GM12878 (cell line): ENCODE data around the gene OR5B3. TPM values are rescaled to one million over a fixed set of nuclear protein-coding genes. Genes with fewer than 3 reads are reported as not detected.

Source experiments
- ATAC-seq: fragments of 200-7000 bp; cut with Tn5 transposase; 3 replicates; pipeline ENCODE4 v1.9.1; 2020; ENCODE audit warnings: mild to moderate bottlenecking, moderate library complexity
- BruUV-seq: library from RNA; stranded (reverse); fragments of 400-500 nt; replicated peaks from 2 replicates; lab custom pipeline; 2021; lab: Mats Ljungman, UMichigan
- CTCF ChIA-PET: fragments of 300-600 bp; sonication (Branson Sonifier 250); formaldehyde crosslinking; extraction: SDS; loops from one replicate; lab custom pipeline; 2021; ENCODE audit warnings: inconsistent platforms; lab: Yijun Ruan, JAX
- POLR2A ChIA-PET: fragments of 350-600 bp; formaldehyde crosslinking; extraction: SDS; loops from one replicate; lab custom pipeline; 2021; ENCODE audit warnings: inconsistent platforms; lab: Charles Lee
- RAD21 ChIA-PET: fragments of 300-600 bp; sonication (Branson Sonifier 250); formaldehyde crosslinking; loops from one replicate; lab custom pipeline; 2023; ENCODE audit warnings: antibody characterized with exemption; ENCODE audit not compliant: unreplicated experiment; lab: Charles Lee
- SMC1A ChIA-PET: fragments of 300-600 bp; sonication (Branson Sonifier 250); formaldehyde crosslinking; loops from one replicate; lab custom pipeline; 2023; ENCODE audit not compliant: unreplicated experiment, uncharacterized antibody; lab: Charles Lee
- DNase-seq: peaks from one replicate; pipeline ENCODE4 v3.0.0-alpha.2; 2011; ENCODE audit warnings: low read depth, low spot score
- FAIRE-seq: peaks from 3 replicates; lab custom pipeline; 2011; peaks lifted over from hg19 to GRCh38; lab: Jason Lieb, UNC
- H2AFZ ChIP-seq: 2 replicates; pipeline ENCODE4 v1.6.0; 2011; ENCODE audit warnings: low read depth, low read length, control low read depth; ENCODE audit not compliant: control insufficient read depth
- H3K27ac ChIP-seq: 2 replicates; pipeline ENCODE4 v1.5.1; 2011; ENCODE audit warnings: control low read depth; ENCODE audit not compliant: control insufficient read depth, insufficient read depth
- H3K27me3 ChIP-seq, 2 experiments: replicated peaks in 1 of 2; 2 replicates each; pipeline versions ENCODE4 v1.6.0 to v1.6.1; 2011; ENCODE audit warnings: low read length in 1 of 2; ENCODE audit not compliant: control insufficient read depth in 2 of 2, insufficient read depth in 2 of 2
- H3K36me3 ChIP-seq, 2 experiments: 2 replicates each; pipeline ENCODE4 v1.5.1; 2011; ENCODE audit warnings: low read length in 1 of 2; ENCODE audit not compliant: control insufficient read depth in 2 of 2, insufficient read depth in 2 of 2
- H3K4me1 ChIP-seq: 2 replicates; pipeline ENCODE4 v1.6.1; 2011; ENCODE audit warnings: mild to moderate bottlenecking, low read length, moderate library complexity, mixed read lengths; ENCODE audit not compliant: control insufficient read depth, insufficient read depth
- H3K4me2 ChIP-seq: 2 replicates; pipeline ENCODE4 v1.6.0; 2011; ENCODE audit warnings: control low read depth; ENCODE audit not compliant: control insufficient read depth, insufficient read depth
- H3K4me3 ChIP-seq: fragments of 200-600 bp; sonication (generic); 2 replicates; pipeline ENCODE4 v1.5.1; 2016
- H3K79me2 ChIP-seq: 2 replicates; pipeline ENCODE4 v1.6.0; 2011; ENCODE audit warnings: low read length; ENCODE audit not compliant: control insufficient read depth, insufficient read depth
- H3K9ac ChIP-seq: 2 replicates; pipeline ENCODE4 v1.8.0; 2011; ENCODE audit warnings: low read length, control low read depth, mixed read lengths; ENCODE audit not compliant: control insufficient read depth, insufficient read depth
- H3K9me3 ChIP-seq: replicated peaks from 3 replicates; pipeline ENCODE4 v1.5.1; 2011; ENCODE audit warnings: mild to moderate bottlenecking, low read length; ENCODE audit not compliant: control insufficient read depth, insufficient read depth
- H4K20me1 ChIP-seq: 2 replicates; pipeline ENCODE4 v1.6.0; 2011; ENCODE audit not compliant: control insufficient read depth, insufficient read depth
- EGR1 ChIP-seq, 2 experiments: IDR thresholded peaks; 1 replicate in 1 of 2; 2 replicates in 1 of 2; pipeline ENCODE4 v1.6.1; 2011 to 2012; ENCODE audit warnings: low read depth in 2 of 2, low read length in 2 of 2, borderline replicate concordance in 1 of 2, mild to moderate bottlenecking in 1 of 2, moderate library complexity in 1 of 2
- IKZF1 ChIP-seq: fragments of 450-650 bp; conservative IDR thresholded peaks from 2 replicates; pipeline ENCODE4 v1.6.1; 2017; ENCODE audit warnings: antibody characterized with exemption, mild to moderate bottlenecking
- JUND ChIP-seq: IDR thresholded peaks from 2 replicates; pipeline ENCODE4 v1.6.1; 2012; ENCODE audit warnings: low read depth, mild to moderate bottlenecking, low read length, improper control_type of control experiment, moderate library complexity
- KDM1A ChIP-seq: fragments of 200-600 bp; sonication (generic); IDR thresholded peaks from 2 replicates; pipeline ENCODE4 v1.6.1; 2016; ENCODE audit warnings: borderline replicate concordance
- NR2C2 ChIP-seq: IDR thresholded peaks from 2 replicates; pipeline ENCODE4 v1.6.1; 2011; ENCODE audit warnings: borderline replicate concordance, low read depth; ENCODE audit not compliant: control insufficient read depth, insufficient read length
- PAX8 ChIP-seq: fragments of 450-650 bp; IDR thresholded peaks from 2 replicates; pipeline ENCODE4 v1.6.1; 2017; ENCODE audit warnings: mild to moderate bottlenecking, moderate library complexity
- SPI1 ChIP-seq: IDR thresholded peaks from 2 replicates; pipeline ENCODE4 v1.6.1; 2011; ENCODE audit warnings: low read depth, mild to moderate bottlenecking, low read length, moderate library complexity, borderline replicate concordance; ENCODE audit not compliant: insufficient read depth
- TARDBP ChIP-seq: IDR thresholded peaks from 2 replicates; pipeline ENCODE4 v1.6.1; 2016; ENCODE audit warnings: borderline replicate concordance
- ZNF384 ChIP-seq: IDR thresholded peaks from 2 replicates; pipeline ENCODE4 v1.6.1; 2012; ENCODE audit warnings: low read depth, mild to moderate bottlenecking, low read length, improper control_type of control experiment, borderline replicate concordance
- WGBS: methylation state at CpG from one replicate; pipeline ENCODE4 v1.1.6; 2016; ENCODE audit warnings: low lambda C conversion rate; ENCODE audit not compliant: insufficient replicate concordance, insufficient coverage; ENCODE audit errors: missing lambda C conversion rate; 5-methylcytosine and 5-hydroxymethylcytosine counted together
- in situ Hi-C: fragments of 300-500 bp; cut with MboI; formaldehyde crosslinking; loops from 9 replicates; pipeline ENCODE4 v1.14.3; 2018; ENCODE audit warnings: mixed read lengths
- intact Hi-C: fragments of 100-400 bp; cut with micrococcal nuclease; formaldehyde crosslinking; loops from one replicate; pipeline ENCODE4 v1.14.2; 2022; ENCODE audit not compliant: unreplicated experiment
- polyA plus RNA-seq, 11 experiments: library from polyadenylated mRNA; depleted of rRNA in 4 of 11; unstranded in 6 of 11; stranded (reverse) in 5 of 11; fragments of >200 nt; fragmentation: Nextera tagmentation in 4 of 11; fragmentation: Illumina TruSeq in 1 of 11; extraction: Ambion mirVana in 4 of 11; extraction: Trizol in 1 of 11; gene quantifications; 1 replicate in 1 of 11; 2 replicates in 10 of 11; pipeline versions ENCODE4 v1.2.1 to v1.2.3, GENCODE V29; 2011 to 2016; ENCODE audit warnings: inconsistent platforms in 2 of 11, missing spikeins in 2 of 11, low read depth in 1 of 11
- total RNA-seq, 4 experiments: library from RNA; depleted of rRNA in 3 of 4; stranded (reverse); fragments of >200 nt in 3 of 4; fragmentation: Illumina TruSeq in 1 of 4; extraction: Trizol in 1 of 4; gene quantifications; 2 replicates each; pipeline versions ENCODE4 v1.2.1 to v1.2.3, GENCODE V29; 2013 to 2021
- TF ChIP-seq, protein P1 (sequence below): fragments of 450-650 bp; IDR thresholded peaks from 2 replicates; pipeline ENCODE4 v1.6.1; 2016; ENCODE audit warnings: mild to moderate bottlenecking

The OR5B3 gene
- total and polyA plus RNA-seq, 10 of the 15 experiments (the other 5 are each of a cell fraction or from before 2014, with no cell fraction given): not detected

DNA sequence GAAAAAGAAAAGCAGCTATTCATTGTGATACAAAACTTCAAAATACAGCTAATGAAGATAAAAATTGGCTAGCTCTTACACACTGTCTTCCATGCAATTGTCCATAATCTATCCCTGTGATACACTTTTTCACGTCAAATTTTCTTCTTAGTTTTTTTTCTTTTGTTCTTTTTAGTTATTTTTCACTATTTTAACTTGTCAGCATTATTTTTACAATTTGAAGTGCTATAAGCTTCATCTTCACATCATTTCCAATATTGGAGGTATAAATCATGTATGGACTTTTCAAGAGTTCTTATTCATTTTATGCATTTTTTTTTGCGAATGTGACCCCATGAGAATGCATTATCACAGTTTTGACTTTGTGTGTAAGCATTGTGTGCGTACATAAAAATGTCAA is 51.9 kb downstream of the OR5B3 start:
- in situ Hi-C loops: no loop called here
- FAIRE-seq: no peak

More for the DNA sequence above, 51.9 kb downstream of the OR5B3 start:
- Histone ChIP-seq H3K9me3 (no peaks in the 10 kb centered on the region), H3K79me2 (no peaks in the 10 kb centered on the region), H3K27me3 (no peaks in the 10 kb centered on the region), H3K4me1 (no peaks in the 10 kb centered on the region), H3K4me3 (no peak overlapping the region), H2AFZ (no peak overlapping the region), H3K36me3 (no peaks in the 10 kb centered on the region), H3K9ac (no peak overlapping the region), H4K20me1 (no peaks in the 10 kb centered on the region), H3K27ac (no peak overlapping the region), H3K4me2 (no peak overlapping the region)
- DNase-seq: no peak
- WGBS: 23% methylated on average over 3 of the region's 3 CpGs
- ATAC-seq: no peak
- TF ChIP-seq NR2C2 (no peak), IKZF1 (no peak), TARDBP (no peak), PAX8 (no peak), KDM1A (no peak), JUND (no peak), SPI1 (no peak), ZNF384 (no peak), EGR1 (IDR thresholded peaks at IDR 0.05; ENCODE audit: borderline replicate concordance in 1 of 2, low read depth in 2 of 2, low read length in 2 of 2) (no peak)
- TF ChIP-seq, protein P1, sequence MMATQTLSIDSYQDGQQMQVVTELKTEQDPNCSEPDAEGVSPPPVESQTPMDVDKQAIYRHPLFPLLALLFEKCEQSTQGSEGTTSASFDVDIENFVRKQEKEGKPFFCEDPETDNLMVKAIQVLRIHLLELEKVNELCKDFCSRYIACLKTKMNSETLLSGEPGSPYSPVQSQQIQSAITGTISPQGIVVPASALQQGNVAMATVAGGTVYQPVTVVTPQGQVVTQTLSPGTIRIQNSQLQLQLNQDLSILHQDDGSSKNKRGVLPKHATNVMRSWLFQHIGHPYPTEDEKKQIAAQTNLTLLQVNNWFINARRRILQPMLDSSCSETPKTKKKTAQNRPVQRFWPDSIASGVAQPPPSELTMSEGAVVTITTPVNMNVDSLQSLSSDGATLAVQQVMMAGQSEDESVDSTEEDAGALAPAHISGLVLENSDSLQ: no peak
- ChIA-PET SMC1A (interaction anchor here (0.7 to 0.8 kb wide), 2 partner anchors 18 to 255 kb away, joined by 3 read pairs; no protein-coding TSS in a partner anchor), RAD21 (no interaction called here), POLR2A (no interaction called here), CTCF (interaction anchor here (0.8 kb wide), 1 partner anchor 275 kb away, joined by 3 read pairs; no protein-coding TSS in a partner anchor)
- no TSS peak for BruUV-seq
- intact Hi-C loops: no loop called here

Other genes with a start within 250 kb of the OR5B3 start
Only the 7 nearest of the 12 such genes appear.
- gene OR10W1, start 138.6 kb downstream of the OR5B3 start, total RNA-seq (2014; rRNA removed): not detected in 2 replicates
- not detected in 2 replicates for gene OR10W1, start 138.6 kb downstream of the OR5B3 start, total RNA-seq (2014; rRNA removed; fragmentation: Illumina TruSeq; extraction: Trizol)
- not detected in 2 replicates for gene OR10W1, start 138.6 kb downstream of the OR5B3 start, total RNA-seq (2021)
- gene OR10W1, start 138.6 kb downstream of the OR5B3 start, polyA plus RNA-seq (2011; rRNA removed): not detected in 2 replicates
- not detected in 2 replicates for gene OR10W1, start 138.6 kb downstream of the OR5B3 start, polyA plus RNA-seq (2014; fragmentation: Illumina TruSeq; extraction: Trizol)
- not detected for gene OR10W1, start 138.6 kb downstream of the OR5B3 start, polyA plus RNA-seq (2014; fragmentation: Nextera tagmentation; extraction: Ambion mirVana)
- not detected in 2 replicates for gene OR10W1, start 138.6 kb downstream of the OR5B3 start, polyA plus RNA-seq (2014; rRNA removed)
- not detected for gene OR10W1, start 138.6 kb downstream of the OR5B3 start, polyA plus RNA-seq (2016; fragmentation: Nextera tagmentation; extraction: Ambion mirVana)
- gene OR5B17, start 47.8 kb downstream of the OR5B3 start, total RNA-seq (2014; rRNA removed): not detected in 2 replicates
- gene OR5B17, start 47.8 kb downstream of the OR5B3 start, total RNA-seq (2014; rRNA removed; fragmentation: Illumina TruSeq; extraction: Trizol): not detected in 2 replicates
- gene OR5B17, start 47.8 kb downstream of the OR5B3 start, total RNA-seq (2021): not detected in 2 replicates
- not detected in 2 replicates for gene OR5B17, start 47.8 kb downstream of the OR5B3 start, polyA plus RNA-seq (2011; rRNA removed)
- gene OR5B17, start 47.8 kb downstream of the OR5B3 start, polyA plus RNA-seq (2014; fragmentation: Illumina TruSeq; extraction: Trizol): not detected in 2 replicates
- not detected for gene OR5B17, start 47.8 kb downstream of the OR5B3 start, polyA plus RNA-seq (2014; fragmentation: Nextera tagmentation; extraction: Ambion mirVana)
- not detected in 2 replicates for gene OR5B17, start 47.8 kb downstream of the OR5B3 start, polyA plus RNA-seq (2014; rRNA removed)
- gene OR5B17, start 47.8 kb downstream of the OR5B3 start, polyA plus RNA-seq (2016; fragmentation: Nextera tagmentation; extraction: Ambion mirVana): not detected
- gene OR5B2, start 21.2 kb upstream of the OR5B3 start, total RNA-seq (2014; rRNA removed): not detected in 2 replicates
- not detected in 2 replicates for gene OR5B2, start 21.2 kb upstream of the OR5B3 start, total RNA-seq (2014; rRNA removed; fragmentation: Illumina TruSeq; extraction: Trizol)
- not detected in 2 replicates for gene OR5B2, start 21.2 kb upstream of the OR5B3 start, total RNA-seq (2021)
- 0.26 and 0.82 TPM in 2 replicates for gene OR5B2, start 21.2 kb upstream of the OR5B3 start, polyA plus RNA-seq (2011; rRNA removed)
- not detected in 2 replicates for gene OR5B2, start 21.2 kb upstream of the OR5B3 start, polyA plus RNA-seq (2014; fragmentation: Illumina TruSeq; extraction: Trizol)
- not detected for gene OR5B2, start 21.2 kb upstream of the OR5B3 start, polyA plus RNA-seq (2014; fragmentation: Nextera tagmentation; extraction: Ambion mirVana)
- gene OR5B2, start 21.2 kb upstream of the OR5B3 start, polyA plus RNA-seq (2014; rRNA removed): not detected in 2 replicates
- not detected for gene OR5B2, start 21.2 kb upstream of the OR5B3 start, polyA plus RNA-seq (2016; fragmentation: Nextera tagmentation; extraction: Ambion mirVana)
- not detected in 2 replicates for gene OR5B12, start 35.4 kb upstream of the OR5B3 start, total RNA-seq (2014; rRNA removed)
- not detected in 2 replicates for gene OR5B12, start 35.4 kb upstream of the OR5B3 start, total RNA-seq (2014; rRNA removed; fragmentation: Illumina TruSeq; extraction: Trizol)
- not detected in 2 replicates for gene OR5B12, start 35.4 kb upstream of the OR5B3 start, total RNA-seq (2021)
- 0.29 and 0.35 TPM in 2 replicates for gene OR5B12, start 35.4 kb upstream of the OR5B3 start, polyA plus RNA-seq (2011; rRNA removed)
- gene OR5B12, start 35.4 kb upstream of the OR5B3 start, polyA plus RNA-seq (2014; fragmentation: Illumina TruSeq; extraction: Trizol): not detected in 2 replicates
- gene OR5B12, start 35.4 kb upstream of the OR5B3 start, polyA plus RNA-seq (2014; fragmentation: Nextera tagmentation; extraction: Ambion mirVana): not detected
- not detected in 2 replicates for gene OR5B12, start 35.4 kb upstream of the OR5B3 start, polyA plus RNA-seq (2014; rRNA removed)
- gene OR5B12, start 35.4 kb upstream of the OR5B3 start, polyA plus RNA-seq (2016; fragmentation: Nextera tagmentation; extraction: Ambion mirVana): not detected
- gene OR5B21, start 101.2 kb upstream of the OR5B3 start, total RNA-seq (2014; rRNA removed): 0.11 TPM in 1 of 2 replicates, not detected in the other
- gene OR5B21, start 101.2 kb upstream of the OR5B3 start, total RNA-seq (2014; rRNA removed; fragmentation: Illumina TruSeq; extraction: Trizol): 0.22 and 0.41 TPM in 2 replicates
- gene OR5B21, start 101.2 kb upstream of the OR5B3 start, total RNA-seq (2021): not detected in 2 replicates
- 0.40 and 0.41 TPM in 2 replicates for gene OR5B21, start 101.2 kb upstream of the OR5B3 start, polyA plus RNA-seq (2011; rRNA removed)
- 0.22 TPM in 1 of 2 replicates, not detected in the other for gene OR5B21, start 101.2 kb upstream of the OR5B3 start, polyA plus RNA-seq (2014; fragmentation: Illumina TruSeq; extraction: Trizol)
- not detected for gene OR5B21, start 101.2 kb upstream of the OR5B3 start, polyA plus RNA-seq (2014; fragmentation: Nextera tagmentation; extraction: Ambion mirVana)
- not detected in 2 replicates for gene OR5B21, start 101.2 kb upstream of the OR5B3 start, polyA plus RNA-seq (2014; rRNA removed)
- gene OR5B21, start 101.2 kb upstream of the OR5B3 start, polyA plus RNA-seq (2016; fragmentation: Nextera tagmentation; extraction: Ambion mirVana): not detected
- gene LPXN, start 169.0 kb upstream of the OR5B3 start, total RNA-seq (2014; rRNA removed): 131 and 142 TPM in 2 replicates
- 189 and 193 TPM in 2 replicates for gene LPXN, start 169.0 kb upstream of the OR5B3 start, total RNA-seq (2014; rRNA removed; fragmentation: Illumina TruSeq; extraction: Trizol)
- 154 and 164 TPM in 2 replicates for gene LPXN, start 169.0 kb upstream of the OR5B3 start, total RNA-seq (2021)
- 324 and 342 TPM in 2 replicates for gene LPXN, start 169.0 kb upstream of the OR5B3 start, polyA plus RNA-seq (2011; rRNA removed)
- 349 and 479 TPM in 2 replicates for gene LPXN, start 169.0 kb upstream of the OR5B3 start, polyA plus RNA-seq (2014; fragmentation: Illumina TruSeq; extraction: Trizol)
- gene LPXN, start 169.0 kb upstream of the OR5B3 start, polyA plus RNA-seq (2014; fragmentation: Nextera tagmentation; extraction: Ambion mirVana): 100 to 1,000 TPM; 175 to 268 TPM
- 189 and 214 TPM in 2 replicates for gene LPXN, start 169.0 kb upstream of the OR5B3 start, polyA plus RNA-seq (2014; rRNA removed)
- gene LPXN, start 169.0 kb upstream of the OR5B3 start, polyA plus RNA-seq (2016; fragmentation: Nextera tagmentation; extraction: Ambion mirVana): 100 to 1,000 TPM; 196 to 207 TPM
- 34.8 and 40.7 TPM in 2 replicates for gene ZFP91, start 172.2 kb upstream of the OR5B3 start, total RNA-seq (2014; rRNA removed)
- gene ZFP91, start 172.2 kb upstream of the OR5B3 start, total RNA-seq (2014; rRNA removed; fragmentation: Illumina TruSeq; extraction: Trizol): 40.7 and 41.0 TPM in 2 replicates
- 40.7 and 41.3 TPM in 2 replicates for gene ZFP91, start 172.2 kb upstream of the OR5B3 start, total RNA-seq (2021)
- 40.5 and 53.1 TPM in 2 replicates for gene ZFP91, start 172.2 kb upstream of the OR5B3 start, polyA plus RNA-seq (2011; rRNA removed)
- 54.1 and 63.7 TPM in 2 replicates for gene ZFP91, start 172.2 kb upstream of the OR5B3 start, polyA plus RNA-seq (2014; fragmentation: Illumina TruSeq; extraction: Trizol)
- 10 to 100 TPM; 15.6 to 21.4 TPM for gene ZFP91, start 172.2 kb upstream of the OR5B3 start, polyA plus RNA-seq (2014; fragmentation: Nextera tagmentation; extraction: Ambion mirVana)
- 25.7 and 28.7 TPM in 2 replicates for gene ZFP91, start 172.2 kb upstream of the OR5B3 start, polyA plus RNA-seq (2014; rRNA removed)
- gene ZFP91, start 172.2 kb upstream of the OR5B3 start, polyA plus RNA-seq (2016; fragmentation: Nextera tagmentation; extraction: Ambion mirVana): 10 to 100 TPM; 12.9 to 14.3 TPM